Left ventricle myocardium inferior (tissue), 1 donor: ENCODE data around the gene TSPEAR. TPM values are rescaled to one million over a fixed set of nuclear protein-coding genes. Genes with fewer than 3 reads are reported as not detected.

Source experiments
- DNase-seq: peaks from one replicate; pipeline ENCODE4 v3.0.0-alpha.2; 2020
- H3K27ac ChIP-seq: fragments of 200-600 bp; replicated peaks from 2 replicates; pipeline ENCODE4 v1.8.0; 2021
- H3K27me3 ChIP-seq: fragments of 200-600 bp; 2 replicates; pipeline ENCODE4 v1.8.0; 2021; ENCODE audit warnings: low read depth
- H3K36me3 ChIP-seq: fragments of 200-600 bp; 2 replicates; pipeline ENCODE4 v1.8.0; 2021
- H3K4me1 ChIP-seq: fragments of 200-600 bp; 2 replicates; pipeline ENCODE4 v1.8.0; 2021
- H3K4me3 ChIP-seq: fragments of 200-600 bp; 2 replicates; pipeline ENCODE4 v1.8.0; 2021; ENCODE audit warnings: mild to moderate bottlenecking, moderate library complexity
- H3K9me3 ChIP-seq: fragments of 200-600 bp; replicated peaks from 2 replicates; pipeline ENCODE4 v1.8.0; 2021
- CTCF ChIP-seq: fragments of 200-600 bp; IDR thresholded peaks from 2 replicates; pipeline ENCODE4 v1.8.0; 2021; ENCODE audit warnings: antibody characterized with exemption, mild to moderate bottlenecking, borderline replicate concordance
- intact Hi-C: fragments of 100-400 bp; cut with micrococcal nuclease; formaldehyde crosslinking; loops from one replicate; pipeline ENCODE4 v1.11.0; 2022
- total RNA-seq: library from RNA; stranded (reverse); fragmentation: NEBNext Ultra II Directional; extraction: Animal tissue kit (Norgen Biotek cat#: 25700); gene quantifications from one replicate; pipeline ENCODE4 v1.2.1, GENCODE V29; 2021
- donor health status: DM: no; HTN: yes; CAD: no; lungs with severe emphysema.

TSPEAR gene
- total RNA-seq, 1 donor from 2014 or later, result 3.3 TPM

GRCh38 chr21:44527983-44528633 is 183.3 kb downstream of the TSPEAR start:
- Histone ChIP-seq H3K27ac (no peak overlapping the region), H3K27me3 (peaks cover 25% of the 10 kb centered on the region), H3K4me3 (no peak overlapping the region), H3K9me3 (no peaks in the 10 kb centered on the region), H3K36me3 (no peaks in the 10 kb centered on the region), H3K4me1 (no peaks in the 10 kb centered on the region)
- peak; percentile 6 for DNase-seq
- intact Hi-C loops, result no loop called here
- no peak for TF ChIP-seq CTCF

- no peaks in the 10 kb centered on the region for H3K9me3 ChIP-seq
- no peaks in the 10 kb centered on the region for H3K4me1 ChIP-seq
- no peaks in the 10 kb centered on the region for H3K36me3 ChIP-seq
- intact Hi-C loops, result no loop called here
- no peak for TF ChIP-seq CTCF
- H3K4me3 ChIP-seq, result no peak overlapping the region
- peaks cover 28% of the 10 kb centered on the region for H3K27me3 ChIP-seq
- DNase-seq, result peak; percentile 1
- no peak overlapping the region for H3K27ac ChIP-seq
Measured at GRCh38 chr21:44527156-44527982, 184.0 kb downstream of the TSPEAR start.

- peaks cover 29% of the 10 kb centered on the region for H3K27me3 ChIP-seq
- H3K4me1 ChIP-seq, result no peaks in the 10 kb centered on the region
- no peak for DNase-seq
- H3K36me3 ChIP-seq, result no peaks in the 10 kb centered on the region
- H3K27ac ChIP-seq, result no peak overlapping the region
- no peak for TF ChIP-seq CTCF
- no peaks in the 10 kb centered on the region for H3K9me3 ChIP-seq
- H3K4me3 ChIP-seq, result no peak overlapping the region
- intact Hi-C loops, result no loop called here
Measured at GRCh38 chr21:44526096-44526997, 185.0 kb downstream of the TSPEAR start.

GRCh38 chr21:44525391-44526095 is 185.8 kb downstream of the TSPEAR start:
- intact Hi-C loops, result no loop called here
- no peaks in the 10 kb centered on the region for H3K36me3 ChIP-seq
- TF ChIP-seq CTCF, result no peak
- H3K4me3 ChIP-seq, result no peak overlapping the region
- H3K4me1 ChIP-seq, result no peaks in the 10 kb centered on the region
- H3K9me3 ChIP-seq, result no peaks in the 10 kb centered on the region
- no peak overlapping the region for H3K27ac ChIP-seq
- DNase-seq, result peak; percentile 6
- peaks cover 29% of the 10 kb centered on the region for H3K27me3 ChIP-seq
